GM19372 (cell line): ENCODE results near the gene UNG.

Experiments used
- ATAC-seq: cut with Tn5 transposase; IDR thresholded peaks from one replicate; pipeline ENCODE4 v1.9.1; 2021; ENCODE audit warnings: mild to moderate bottlenecking, low read depth, moderate library complexity; ENCODE audit not compliant: unreplicated experiment

The UNG gene

DNA sequence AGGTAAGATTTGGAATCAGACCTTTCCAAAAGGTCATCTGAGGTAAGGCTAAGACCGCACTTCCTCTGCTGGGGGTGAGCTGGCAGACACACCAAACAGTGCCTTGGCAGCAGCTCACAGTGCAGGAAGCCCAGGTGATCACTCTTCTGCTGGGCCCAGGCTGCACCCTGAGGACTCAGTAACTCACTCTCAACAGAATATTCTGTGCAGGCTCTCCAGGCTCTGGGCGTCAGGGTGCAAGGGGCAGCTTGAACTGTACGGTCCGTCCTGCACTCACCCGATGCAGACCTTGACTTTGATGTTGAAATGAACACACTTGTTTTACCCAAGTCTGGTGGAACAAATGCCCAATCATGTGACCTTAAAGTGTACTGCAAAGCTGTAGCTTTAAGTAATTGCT lies 10.1 kb upstream of the UNG start:
- ATAC-seq = no peak

DNA sequence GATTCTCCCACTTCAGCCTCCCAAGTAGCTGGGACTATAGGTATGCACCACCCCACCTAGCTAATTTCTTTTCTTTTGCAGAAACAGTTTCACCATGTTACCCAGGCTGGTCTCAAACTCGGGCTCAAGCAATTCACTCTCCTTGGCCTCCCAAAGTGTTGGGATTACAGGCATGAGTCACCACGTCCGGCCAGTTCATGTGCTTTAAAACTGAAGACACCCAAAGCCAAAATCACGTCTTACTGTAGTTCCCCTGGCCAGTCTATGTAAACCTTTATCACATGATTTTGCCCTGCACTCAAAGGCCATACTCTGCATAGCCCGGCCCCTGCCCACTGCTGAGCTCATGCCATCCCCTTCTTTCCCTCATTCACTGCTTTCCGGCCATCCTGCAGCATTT lies 8.6 kb upstream of the UNG start:
- no peak for ATAC-seq

DNA sequence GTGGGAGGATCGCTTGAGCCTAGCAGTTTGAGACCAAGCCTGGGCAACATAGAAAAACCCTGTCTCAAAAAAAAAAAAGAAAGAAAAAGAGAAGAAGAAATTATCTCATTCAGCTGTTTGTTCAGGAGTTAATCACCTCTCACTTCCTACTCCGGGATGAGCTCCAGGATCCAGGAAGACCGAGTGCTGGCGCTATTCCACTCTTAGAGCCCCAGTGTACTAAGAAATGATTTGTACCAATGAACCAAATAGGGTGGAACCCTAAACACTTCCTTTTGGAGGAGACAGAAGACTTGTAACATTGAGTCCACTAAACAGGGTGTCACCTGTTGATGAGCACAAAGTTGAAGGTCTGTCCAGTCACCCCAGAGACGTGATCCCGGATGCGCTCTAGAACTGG lies 7.7 kb upstream of the UNG start:
- ATAC-seq = no peak

DNA sequence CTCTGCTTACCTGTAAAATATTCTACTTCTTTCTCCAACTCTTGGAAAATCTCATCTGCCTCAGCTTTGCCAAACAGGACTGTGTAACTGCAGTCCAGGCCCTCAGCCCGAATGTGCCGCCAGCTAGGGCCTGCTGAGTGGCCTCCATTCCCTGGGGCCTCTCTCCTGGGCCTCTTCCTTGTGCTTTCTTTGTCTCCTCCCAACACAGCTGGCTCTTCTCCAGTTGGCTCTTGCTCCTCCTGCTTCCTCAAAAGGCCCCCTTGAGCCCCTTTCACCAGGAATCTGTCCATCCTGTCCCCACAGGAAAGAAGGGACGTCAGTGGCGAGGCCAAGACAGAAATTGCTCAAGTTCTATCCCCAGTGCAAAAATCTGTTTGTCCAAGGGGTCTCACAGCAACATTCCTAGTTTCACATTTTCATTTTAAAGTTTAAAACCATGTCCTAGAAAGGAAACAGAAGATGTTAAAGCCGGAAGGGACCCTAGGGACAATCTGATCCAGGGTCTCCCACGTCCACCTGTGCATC lies 4.8 kb upstream of the UNG start:
- no peak for ATAC-seq

DNA sequence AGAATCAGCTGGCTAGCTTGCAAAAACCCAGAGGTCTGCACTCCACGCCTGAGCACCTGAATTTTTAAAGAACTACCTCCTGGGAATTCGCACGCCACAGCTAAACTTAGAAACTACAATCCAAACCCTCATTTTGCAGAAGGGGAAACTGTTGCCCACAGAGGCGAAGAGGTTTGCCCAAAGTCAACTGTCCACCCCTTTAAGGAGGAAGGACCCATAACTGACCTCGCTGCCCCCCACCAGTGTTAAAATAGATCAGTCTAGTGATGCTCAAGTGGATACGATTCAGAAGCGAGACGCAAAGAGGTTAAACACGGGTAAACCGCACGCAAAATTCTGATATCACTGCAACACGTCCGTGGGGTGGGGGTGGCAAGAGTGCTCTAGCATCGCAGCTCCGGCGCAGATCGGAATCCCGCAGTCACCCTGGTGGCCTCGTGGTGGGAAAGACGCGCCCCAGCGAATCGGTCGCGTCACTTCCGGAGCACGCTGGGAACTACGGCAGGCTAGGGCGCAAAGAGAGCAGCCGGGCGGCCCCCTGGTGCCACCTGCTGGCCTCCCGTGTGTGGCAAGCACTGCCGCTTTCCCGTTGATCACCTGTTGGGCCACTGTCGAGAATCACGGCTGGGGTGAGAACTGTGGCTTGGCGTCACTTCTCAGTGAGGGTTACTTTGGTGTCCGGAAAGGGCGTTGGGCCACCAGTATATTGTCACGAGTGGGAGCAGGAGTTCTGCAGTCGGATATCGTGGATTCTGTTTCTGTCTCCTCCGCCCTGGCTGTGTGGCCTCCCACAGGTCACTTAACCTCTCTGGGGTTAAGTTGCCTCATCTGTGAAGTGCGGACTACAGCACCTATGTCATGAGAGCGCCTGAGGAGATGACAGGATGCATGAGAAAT lies 4.1 kb upstream of the UNG start, which contains the start of gene ALKBH2:
TSS of gene ALKBH2 (minus strand) at position 451 of the 897 bp plus-strand sequence. CDS start 686 bp downstream, outside the sequence.
- ATAC-seq = peak; percentile 51

DNA sequence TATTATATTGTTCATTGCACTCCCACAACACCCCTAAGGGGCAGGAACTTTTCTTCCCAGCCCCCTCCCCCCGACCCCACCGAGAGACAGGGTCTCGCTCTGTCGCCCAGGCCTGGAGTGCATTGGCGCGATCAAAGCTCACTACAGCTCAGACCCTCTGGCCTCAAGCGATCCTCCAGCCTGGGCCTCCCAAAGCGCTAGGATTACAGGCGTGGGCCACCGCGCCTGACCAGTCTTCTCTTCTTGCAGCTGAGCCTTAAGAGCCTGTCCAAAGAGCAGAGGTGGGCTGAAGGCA lies 310 bp upstream of the UNG start:
- ATAC-seq = no peak

DNA sequence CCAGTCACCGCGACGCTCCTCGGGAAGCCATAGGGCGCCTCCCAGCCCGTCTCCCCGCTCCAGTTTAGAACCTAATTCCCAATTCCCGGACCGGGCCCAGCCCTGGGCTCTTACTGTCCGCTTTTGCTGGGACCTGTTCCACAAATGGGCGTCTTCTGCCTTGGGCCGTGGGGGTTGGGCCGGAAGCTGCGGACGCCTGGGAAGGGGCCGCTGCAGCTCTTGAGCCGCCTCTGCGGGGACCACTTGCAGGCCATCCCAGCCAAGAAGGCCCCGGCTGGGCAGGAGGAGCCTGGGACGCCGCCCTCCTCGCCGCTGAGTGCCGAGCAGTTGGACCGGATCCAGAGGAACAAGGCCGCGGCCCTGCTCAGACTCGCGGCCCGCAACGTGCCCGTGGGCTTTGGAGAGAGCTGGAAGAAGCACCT lies 797 bp downstream of the UNG start:
- ATAC-seq = peak; percentile 15

DNA sequence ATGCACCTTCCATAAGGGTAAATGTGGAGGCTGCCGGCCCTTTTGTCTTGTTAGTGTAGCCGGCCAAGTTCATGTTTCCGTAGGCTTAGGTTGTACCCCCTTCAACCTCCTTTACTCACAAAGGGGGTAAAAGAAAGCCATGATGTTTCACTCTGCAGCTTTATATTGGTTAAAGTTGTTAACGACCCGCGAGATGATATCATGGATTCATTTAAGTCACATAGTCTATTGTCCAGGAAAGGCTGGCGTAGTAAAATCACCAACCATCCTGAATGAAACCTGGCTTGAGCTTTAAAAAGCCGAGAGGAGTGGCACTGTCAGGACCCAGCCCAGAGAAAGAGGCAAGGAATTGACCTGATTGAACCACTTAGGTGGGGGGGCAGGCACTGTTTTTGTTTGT lies 1.3 kb downstream of the UNG start:
- ATAC-seq = no peak

DNA sequence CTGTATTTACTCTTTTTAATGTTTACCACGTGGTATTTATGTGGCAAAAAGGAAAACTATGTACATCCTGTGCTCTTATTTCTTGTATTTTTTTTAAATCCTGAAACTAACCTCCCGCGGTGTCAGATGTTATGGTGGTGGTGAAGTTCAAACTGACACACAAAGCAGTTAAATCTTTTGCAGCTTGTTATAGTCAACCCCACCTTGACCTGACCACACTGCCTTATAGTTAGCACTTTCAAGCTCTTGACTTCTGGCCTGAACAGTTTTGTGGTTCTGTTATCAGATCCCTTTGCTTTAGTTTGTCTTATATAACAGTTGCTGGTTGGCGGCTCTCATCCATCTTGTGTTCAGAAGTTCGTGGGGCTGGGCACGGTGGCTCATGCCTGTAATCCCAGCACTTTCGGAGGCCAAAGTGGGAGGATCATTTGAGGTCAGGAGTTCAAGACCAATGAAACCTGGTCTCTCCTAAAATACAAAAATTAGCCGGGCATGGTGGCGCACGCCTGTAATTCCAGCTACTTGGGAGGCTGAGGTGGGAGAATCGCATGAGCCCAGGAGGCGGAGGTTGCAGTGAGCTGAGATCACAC lies 2.1 kb downstream of the UNG start:
- ATAC-seq = no peak

DNA sequence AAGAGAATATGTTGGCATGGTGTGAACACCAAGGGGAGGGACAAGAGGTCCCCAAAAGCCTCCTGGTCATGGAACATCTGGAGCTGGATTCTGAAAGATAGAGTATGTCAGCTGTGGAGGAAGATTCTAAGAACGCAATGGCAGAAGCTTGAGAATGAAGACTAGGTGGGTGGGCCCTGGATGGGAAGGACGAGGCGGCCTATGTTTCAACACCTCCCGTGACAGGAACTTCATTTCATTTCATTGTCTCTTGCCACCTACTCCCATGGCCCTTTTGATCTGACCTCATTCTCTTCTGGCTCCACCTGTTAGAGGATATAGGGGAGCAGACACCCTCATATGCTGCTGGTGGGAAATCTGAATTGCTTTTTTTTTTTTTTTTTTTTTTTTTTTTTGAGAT lies 3.3 kb downstream of the UNG start:
- ATAC-seq = no peak

DNA sequence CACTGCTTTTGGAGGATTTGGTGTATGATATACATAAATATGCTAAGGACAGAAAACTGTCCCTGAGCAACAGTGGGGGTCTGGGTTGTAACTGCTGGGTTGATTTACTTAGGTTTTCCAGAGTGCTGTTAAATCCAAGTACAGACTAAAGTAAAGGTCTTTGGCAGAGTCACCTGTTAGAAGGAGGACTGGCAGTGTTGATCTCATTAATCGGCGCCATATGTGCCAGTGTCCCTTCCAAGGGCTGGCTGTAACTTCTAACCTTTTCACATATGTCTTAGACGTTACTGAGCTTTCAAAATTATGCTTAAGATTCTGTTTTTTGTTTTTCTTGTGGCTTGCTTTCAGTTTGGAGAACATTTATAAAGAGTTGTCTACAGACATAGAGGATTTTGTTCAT lies 5.1 kb downstream of the UNG start:
- ATAC-seq = no peak

DNA sequence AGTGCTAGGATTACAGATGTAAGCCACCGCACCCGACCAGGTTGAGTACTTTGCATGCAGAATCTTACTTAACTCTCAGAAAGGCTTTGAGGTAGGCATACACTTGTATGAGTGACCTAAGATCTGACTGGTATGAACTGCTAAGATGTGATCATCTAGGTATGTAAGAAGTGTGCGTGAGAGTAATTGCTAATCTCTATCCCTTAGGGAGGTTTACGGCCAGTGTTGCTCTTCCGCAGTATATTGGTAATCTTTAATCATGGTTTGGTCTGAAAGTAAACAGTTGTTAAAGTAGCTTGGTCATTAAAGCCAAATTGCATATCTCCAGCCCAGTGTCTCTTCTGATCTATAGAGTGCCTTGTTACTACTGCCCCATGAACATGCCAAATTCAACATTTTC lies 7.8 kb downstream of the UNG start:
- no peak for ATAC-seq

DNA sequence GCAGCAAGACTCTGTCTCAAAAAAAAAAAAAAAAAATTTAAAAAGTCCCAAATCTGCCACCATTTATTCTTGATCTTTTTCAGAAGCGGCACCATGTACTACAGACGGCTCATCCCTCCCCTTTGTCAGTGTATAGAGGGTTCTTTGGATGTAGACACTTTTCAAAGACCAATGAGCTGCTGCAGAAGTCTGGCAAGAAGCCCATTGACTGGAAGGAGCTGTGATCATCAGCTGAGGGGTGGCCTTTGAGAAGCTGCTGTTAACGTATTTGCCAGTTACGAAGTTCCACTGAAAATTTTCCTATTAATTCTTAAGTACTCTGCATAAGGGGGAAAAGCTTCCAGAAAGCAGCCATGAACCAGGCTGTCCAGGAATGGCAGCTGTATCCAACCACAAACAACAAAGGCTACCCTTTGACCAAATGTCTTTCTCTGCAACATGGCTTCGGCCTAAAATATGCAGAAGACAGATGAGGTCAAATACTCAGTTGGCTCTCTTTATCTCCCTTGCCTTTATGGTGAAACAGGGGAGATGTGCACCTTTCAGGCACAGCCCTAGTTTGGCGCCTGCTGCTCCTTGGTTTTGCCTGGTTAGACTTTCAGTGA lies 12.5 kb downstream of the UNG start:
- ATAC-seq = no peak

DNA sequence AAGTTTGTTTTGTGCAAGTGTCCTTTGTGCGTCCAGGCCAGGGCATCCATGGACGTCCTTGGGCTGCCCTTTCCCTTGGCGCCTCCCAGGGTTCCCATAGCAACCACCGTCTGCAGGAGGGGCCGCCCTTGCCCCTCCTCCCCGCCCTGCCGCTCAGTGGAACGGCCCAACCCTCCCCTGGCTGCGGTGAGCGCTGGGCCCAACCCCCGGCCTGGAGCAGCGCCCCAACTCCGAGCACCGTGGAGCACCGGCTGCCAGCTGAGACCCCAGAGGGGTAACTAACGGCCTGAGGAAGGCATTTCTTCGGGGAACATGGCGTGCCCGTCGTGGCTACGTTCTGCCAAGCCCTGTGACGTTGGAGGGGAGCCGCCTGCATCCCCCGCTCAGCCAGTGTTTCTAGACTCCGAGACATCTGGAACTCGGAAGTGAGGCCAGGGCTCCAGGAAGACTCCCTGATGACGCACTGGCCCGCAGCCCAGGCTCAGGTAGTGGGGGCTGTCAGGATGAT lies 13.6 kb downstream of the UNG start:
- peak; percentile 58 for ATAC-seq

DNA sequence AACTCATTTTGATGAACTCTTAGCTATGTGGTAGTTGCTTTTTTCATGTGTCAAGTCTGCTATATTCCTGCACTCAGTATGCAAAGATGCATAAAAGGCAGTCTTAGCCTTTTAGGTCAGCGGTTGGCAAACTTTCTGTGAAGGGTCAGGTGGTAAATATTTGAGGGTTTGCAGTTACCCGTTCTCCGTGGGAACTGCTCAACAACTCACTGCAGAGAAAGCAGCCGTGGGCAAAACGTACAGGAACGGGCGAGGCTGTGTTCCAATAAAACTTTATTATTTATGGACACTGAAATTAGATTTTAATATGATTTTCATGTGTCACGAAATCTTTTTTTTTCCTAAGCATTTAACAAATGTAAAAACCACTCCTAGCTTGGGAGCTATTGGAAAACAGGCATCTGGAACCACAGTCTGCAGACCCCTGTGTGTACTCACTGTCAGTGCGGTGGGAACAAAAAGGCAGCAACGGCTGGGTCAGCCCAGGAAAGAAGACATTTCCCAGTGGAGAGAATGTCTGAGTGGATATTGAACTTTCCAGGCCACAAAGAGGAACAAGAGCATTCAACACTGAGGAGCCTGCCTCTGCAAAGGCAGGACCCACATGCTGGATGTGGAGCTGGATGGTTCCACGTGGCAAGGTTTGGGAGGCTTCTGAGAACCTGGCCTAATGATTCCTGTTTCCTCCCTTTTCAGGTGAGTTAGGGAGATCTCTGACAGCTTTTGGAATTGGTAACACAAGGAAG lies 15.5 kb downstream of the UNG start:
- ATAC-seq = no peak

DNA sequence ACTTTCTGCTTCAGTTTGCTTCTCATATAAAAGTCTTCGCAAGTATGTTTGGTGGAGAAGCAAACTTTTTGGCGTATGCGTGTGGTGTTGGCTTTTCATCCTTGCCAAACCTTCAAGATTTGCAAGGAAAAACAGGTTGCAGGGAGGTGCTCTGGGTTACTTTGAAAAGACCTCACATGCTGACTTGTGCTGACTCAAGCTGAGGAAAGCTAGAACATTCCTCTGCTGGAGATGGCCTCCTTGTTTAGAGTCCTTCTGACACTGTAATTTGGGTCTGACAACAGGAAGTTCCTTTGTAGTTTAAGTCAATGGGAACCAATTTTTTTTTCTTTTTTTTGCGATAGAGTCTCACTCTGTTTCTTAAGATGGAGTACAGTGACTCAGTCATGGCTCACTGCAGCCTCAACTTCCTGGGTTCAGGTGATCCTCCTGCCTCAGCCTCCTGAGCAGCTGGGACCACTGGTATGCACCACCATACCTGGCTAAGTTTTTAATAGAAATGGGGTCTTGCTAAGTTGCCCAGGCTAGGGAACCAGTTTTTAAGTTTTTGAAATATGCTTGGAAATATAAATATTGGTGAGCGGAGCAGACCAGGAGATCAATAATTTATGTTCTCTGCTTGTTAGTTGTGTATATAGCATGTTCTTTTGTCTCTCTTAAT lies 16.4 kb downstream of the UNG start:
- no peak for ATAC-seq

DNA sequence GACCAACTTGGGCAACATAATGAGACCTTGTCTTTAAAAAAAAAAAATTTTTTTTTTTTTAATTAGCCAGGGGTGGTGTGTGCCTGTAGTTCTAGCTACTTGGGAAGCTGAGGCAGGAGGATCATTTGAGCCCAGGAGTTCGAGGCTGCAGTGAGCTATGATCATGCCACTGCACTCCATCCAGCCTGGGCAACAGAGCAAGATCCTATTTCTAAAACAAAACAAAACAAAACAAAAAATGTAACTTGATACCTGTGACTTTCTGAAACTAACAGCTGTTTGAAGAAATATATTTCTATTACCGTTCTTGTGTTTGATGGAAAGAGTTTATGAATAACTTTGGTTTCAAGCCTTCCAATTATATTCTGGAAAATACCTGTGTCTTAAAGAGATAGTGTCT lies 17.2 kb downstream of the UNG start:
- no peak for ATAC-seq

DNA sequence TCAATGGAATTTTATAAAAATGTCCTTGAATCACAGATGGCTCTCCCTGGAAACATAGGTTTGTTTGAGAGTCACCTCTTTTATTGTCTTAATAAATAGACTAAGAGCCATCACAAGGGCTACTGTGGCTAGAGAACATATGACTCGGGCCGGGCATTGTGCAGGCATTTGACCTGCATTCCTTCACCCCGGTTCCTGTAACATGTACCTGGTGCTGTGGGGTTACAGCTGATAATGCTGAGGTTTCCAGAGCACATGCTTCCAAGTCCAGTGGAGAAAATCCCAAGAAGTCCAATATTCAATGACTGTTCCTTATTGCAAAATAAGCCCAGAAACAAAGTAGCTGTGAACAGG lies 18.0 kb downstream of the UNG start:
- ATAC-seq = no peak

DNA sequence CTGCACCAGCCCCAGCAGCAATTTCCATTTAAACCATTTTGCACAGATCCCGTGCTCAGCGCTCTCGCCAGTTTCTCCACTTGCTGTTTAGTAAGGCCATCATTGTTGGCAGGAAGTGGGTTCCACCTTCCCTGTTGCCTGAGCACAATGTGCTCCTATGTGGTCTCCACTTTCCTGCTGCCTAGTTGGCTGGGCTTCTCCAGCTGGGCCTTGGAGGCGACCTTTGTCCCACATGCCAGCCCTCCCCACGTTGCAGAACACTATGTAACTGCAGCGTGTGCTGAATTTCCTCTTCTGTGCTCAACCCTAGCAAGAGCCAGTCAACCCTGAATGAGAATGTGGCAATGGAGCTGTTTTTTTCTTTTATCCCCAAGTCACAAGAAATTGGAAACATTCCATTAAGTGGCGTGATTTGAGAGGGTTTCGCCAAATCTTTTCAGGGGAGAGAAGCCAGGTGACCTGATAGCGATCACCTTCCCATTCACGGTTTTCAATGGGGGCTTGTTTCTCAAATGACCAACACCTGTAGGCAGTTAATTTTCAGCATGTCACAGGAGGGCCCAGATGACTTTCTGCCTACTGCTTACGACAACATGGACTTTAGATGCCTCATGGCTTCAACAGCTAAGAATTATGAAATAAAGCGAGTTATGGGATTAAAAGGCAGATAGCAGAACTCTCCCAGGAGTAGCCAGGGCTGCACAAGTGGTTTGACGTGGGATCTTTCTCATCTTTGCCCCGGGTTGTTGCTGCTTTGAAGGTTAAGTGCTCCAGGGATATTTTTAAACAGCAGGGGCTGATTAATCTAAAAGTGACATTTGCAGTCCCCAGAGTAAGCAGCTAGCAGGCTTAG lies 18.6 kb downstream of the UNG start, which contains the start of gene ACACB:
TSS of gene ACACB (plus strand) at position 830 of the 853 bp plus-strand sequence. CDS start 22,819 bp downstream, outside the sequence.
- ATAC-seq = no peak
